ENCODE results near the gene RARRES2.

The RARRES2 gene

GRCh38 chr7:150375662-150376521 lies 34.5 kb upstream of the RARRES2 start:
- peak overlapping the region; percentile 97 for H4K91ac ChIP-seq (ENCODE audit: low read depth, low read length)
- peak overlapping the region; percentile 90 for H2BK5ac ChIP-seq (ENCODE audit: low read depth, low read length, poor library complexity)
- H3K4me3 ChIP-seq (ENCODE audit: low read depth, low read length): no peak overlapping the region
- WGBS (ENCODE audit: extremely low coverage, insufficient coverage, insufficient read length): no CpG with 5 or more reads among the region's 10 CpGs
- H3K4me1 ChIP-seq (ENCODE audit: control insufficient read depth in 1 of 2, insufficient read depth in 2 of 2, low read length in 2 of 2): peaks cover 49 to 60% of the 10 kb centered on the region in 2 experiments
- no peak overlapping the region for H4K12ac ChIP-seq (ENCODE audit: low read depth, low read length)
- no peak for DNase-seq
- H2AK5ac ChIP-seq (ENCODE audit: low read length): peak overlapping the region; percentile 80
- H2AFZ ChIP-seq (ENCODE audit: insufficient read depth, low read length, poor library complexity): no peak overlapping the region
- H2BK12ac ChIP-seq (ENCODE audit: low read length): peak overlapping the region; percentile 98
- H2BK120ac ChIP-seq (ENCODE audit: insufficient read depth, low read length, poor library complexity): peak overlapping the region; percentile 88
- peaks cover 38% of the 10 kb centered on the region for H3K79me2 ChIP-seq (ENCODE audit: control insufficient read depth, insufficient read depth, low read length, poor library complexity)
- H3K18ac ChIP-seq (ENCODE audit: low read length): peak overlapping the region; percentile 95
- H3K4me2 ChIP-seq (ENCODE audit: low read length): no peak overlapping the region
- peak overlapping the region; percentile 85 for H4K8ac ChIP-seq (ENCODE audit: low read depth, low read length)
- H3K9ac ChIP-seq (ENCODE audit: low read length): no peak overlapping the region
- H3K36me3 ChIP-seq (ENCODE audit: control insufficient read depth in 1 of 2, insufficient read depth in 2 of 2, low read length in 2 of 2): peaks cover 22 to 25% of the 10 kb centered on the region in 2 experiments
- no peak overlapping the region for H3K23ac ChIP-seq (ENCODE audit: low read length)
- H3K14ac ChIP-seq (ENCODE audit: low read length): no peak overlapping the region
- peak overlapping the region; percentile 80 for H3K27ac ChIP-seq (ENCODE audit: low read depth, low read length)
- H3K9me3 ChIP-seq (ENCODE audit: insufficient read depth, low read depth, low read length): no peaks in the 10 kb centered on the region
- peak overlapping the region; percentile 22 for H3K4ac ChIP-seq (ENCODE audit: low read depth, low read length)
- no peaks in the 10 kb centered on the region for H3K27me3 ChIP-seq (ENCODE audit: insufficient read depth, low read length)
- peaks cover 59% of the 10 kb centered on the region for H3K79me1 ChIP-seq (ENCODE audit: low read length)

DNA sequence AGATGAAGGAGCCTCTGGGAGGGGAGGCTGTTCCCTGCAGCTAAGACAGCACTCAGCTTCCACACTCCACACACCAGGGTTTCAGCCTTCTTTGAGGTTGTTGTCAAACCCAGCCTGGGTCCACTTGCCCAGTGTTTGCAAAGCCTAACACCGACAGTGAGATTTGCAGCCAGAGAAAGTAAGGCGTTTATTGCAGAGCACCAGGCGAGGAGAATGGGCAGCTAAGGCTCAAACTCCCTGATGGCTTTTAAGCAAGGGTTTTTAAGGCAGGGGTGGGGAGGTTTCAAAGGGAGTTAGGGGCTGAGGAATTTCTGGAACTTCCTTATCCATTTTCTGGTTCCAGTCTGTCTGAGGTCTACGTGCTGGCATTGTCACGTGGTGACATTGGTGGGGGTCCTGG lies 33.0 kb upstream of the RARRES2 start:
- WGBS (ENCODE audit: extremely low coverage, insufficient coverage, insufficient read length): no CpG with 5 or more reads among the region's 5 CpGs
- Histone ChIP-seq H3K27me3 (ENCODE audit: insufficient read depth, low read length) (no peaks in the 10 kb centered on the region), H3K27ac (ENCODE audit: low read depth, low read length) (peak overlapping the region; percentile 100), H3K14ac (ENCODE audit: low read length) (peak overlapping the region; percentile 99), H2BK12ac (ENCODE audit: low read length) (peak overlapping the region; percentile 61), H3K36me3 (ENCODE audit: control insufficient read depth in 1 of 2, insufficient read depth in 2 of 2, low read length in 2 of 2) (peaks cover 35 to 36% of the 10 kb centered on the region in 2 experiments), H3K18ac (ENCODE audit: low read length) (peak overlapping the region; percentile 92), H2BK5ac (ENCODE audit: low read depth, low read length, poor library complexity) (peak overlapping the region; percentile 99), H3K4me3 (ENCODE audit: low read depth, low read length) (no peak overlapping the region), H4K8ac (ENCODE audit: low read depth, low read length) (peak overlapping the region; percentile 95), H3K79me1 (ENCODE audit: low read length) (peaks cover 68% of the 10 kb centered on the region), H2BK120ac (ENCODE audit: insufficient read depth, low read length, poor library complexity) (peak overlapping the region; percentile 100), H3K79me2 (ENCODE audit: control insufficient read depth, insufficient read depth, low read length, poor library complexity) (peaks cover 45% of the 10 kb centered on the region), H3K4ac (ENCODE audit: low read depth, low read length) (peak overlapping the region; percentile 99), H2AK5ac (ENCODE audit: low read length) (peak overlapping the region; percentile 99), H3K4me2 (ENCODE audit: low read length) (peak overlapping the region; percentile 50), H3K4me1 (ENCODE audit: control insufficient read depth in 1 of 2, insufficient read depth in 2 of 2, low read length in 2 of 2) (peaks cover 56 to 66% of the 10 kb centered on the region in 2 experiments), H3K9ac (ENCODE audit: low read length) (peak overlapping the region; percentile 62), H3K23ac (ENCODE audit: low read length) (no peak overlapping the region), H4K12ac (ENCODE audit: low read depth, low read length) (peak overlapping the region; percentile 93), H2AFZ (ENCODE audit: insufficient read depth, low read length, poor library complexity) (peak overlapping the region; percentile 6), H3K9me3 (ENCODE audit: insufficient read depth, low read depth, low read length) (no peaks in the 10 kb centered on the region), H4K91ac (ENCODE audit: low read depth, low read length) (peak overlapping the region; percentile 100)
- peak in 1 of 2 donors; percentile 69 for DNase-seq

DNA sequence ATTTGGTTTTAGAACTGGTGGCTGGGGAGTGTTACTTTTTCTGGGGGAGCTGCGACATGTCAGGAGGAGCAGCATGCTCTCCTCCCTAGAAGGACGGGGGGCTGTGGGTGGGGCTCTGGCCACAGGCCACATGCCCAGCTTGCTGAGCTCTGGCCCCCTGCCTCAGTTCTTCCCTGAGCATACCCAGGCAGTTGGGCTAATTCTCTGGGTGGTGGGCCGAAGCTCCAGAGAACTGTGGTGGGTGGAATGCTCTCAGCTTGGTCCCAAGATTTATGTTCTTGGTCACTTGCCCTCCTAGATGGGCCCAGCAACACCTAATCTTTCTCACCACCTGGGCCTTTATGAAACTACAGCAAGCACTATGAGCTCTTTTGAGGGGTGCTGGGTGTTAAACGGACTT lies 32.6 kb upstream of the RARRES2 start:
- Histone ChIP-seq H3K4ac (ENCODE audit: low read depth, low read length) (peak overlapping the region; percentile 99), H3K4me2 (ENCODE audit: low read length) (peak overlapping the region; percentile 50), H2BK120ac (ENCODE audit: insufficient read depth, low read length, poor library complexity) (peak overlapping the region; percentile 100), H3K27me3 (ENCODE audit: insufficient read depth, low read length) (no peaks in the 10 kb centered on the region), H4K12ac (ENCODE audit: low read depth, low read length) (peak overlapping the region; percentile 93), H3K9me3 (ENCODE audit: insufficient read depth, low read depth, low read length) (no peaks in the 10 kb centered on the region), H3K36me3 (ENCODE audit: control insufficient read depth in 1 of 2, insufficient read depth in 2 of 2, low read length in 2 of 2) (peaks cover 35 to 37% of the 10 kb centered on the region in 2 experiments), H4K8ac (ENCODE audit: low read depth, low read length) (peak overlapping the region; percentile 95), H3K4me3 (ENCODE audit: low read depth, low read length) (no peak overlapping the region), H3K4me1 (ENCODE audit: control insufficient read depth in 1 of 2, insufficient read depth in 2 of 2, low read length in 2 of 2) (peaks cover 56 to 66% of the 10 kb centered on the region in 2 experiments), H3K14ac (ENCODE audit: low read length) (peak overlapping the region; percentile 99), H3K23ac (ENCODE audit: low read length) (no peak overlapping the region), H2AFZ (ENCODE audit: insufficient read depth, low read length, poor library complexity) (peak overlapping the region; percentile 6), H3K18ac (ENCODE audit: low read length) (peak overlapping the region; percentile 92), H2BK12ac (ENCODE audit: low read length) (peak overlapping the region; percentile 61), H2AK5ac (ENCODE audit: low read length) (peak overlapping the region; percentile 99), H4K91ac (ENCODE audit: low read depth, low read length) (peak overlapping the region; percentile 100), H3K79me1 (ENCODE audit: low read length) (peaks cover 69% of the 10 kb centered on the region), H3K79me2 (ENCODE audit: control insufficient read depth, insufficient read depth, low read length, poor library complexity) (peaks cover 49% of the 10 kb centered on the region), H3K9ac (ENCODE audit: low read length) (peak overlapping the region; percentile 67), H3K27ac (ENCODE audit: low read depth, low read length) (peak overlapping the region; percentile 100), H2BK5ac (ENCODE audit: low read depth, low read length, poor library complexity) (peak overlapping the region; percentile 99)
- DNase-seq: no peak
- no CpG with 5 or more reads among the region's 4 CpGs for WGBS (ENCODE audit: extremely low coverage, insufficient coverage, insufficient read length)

DNA sequence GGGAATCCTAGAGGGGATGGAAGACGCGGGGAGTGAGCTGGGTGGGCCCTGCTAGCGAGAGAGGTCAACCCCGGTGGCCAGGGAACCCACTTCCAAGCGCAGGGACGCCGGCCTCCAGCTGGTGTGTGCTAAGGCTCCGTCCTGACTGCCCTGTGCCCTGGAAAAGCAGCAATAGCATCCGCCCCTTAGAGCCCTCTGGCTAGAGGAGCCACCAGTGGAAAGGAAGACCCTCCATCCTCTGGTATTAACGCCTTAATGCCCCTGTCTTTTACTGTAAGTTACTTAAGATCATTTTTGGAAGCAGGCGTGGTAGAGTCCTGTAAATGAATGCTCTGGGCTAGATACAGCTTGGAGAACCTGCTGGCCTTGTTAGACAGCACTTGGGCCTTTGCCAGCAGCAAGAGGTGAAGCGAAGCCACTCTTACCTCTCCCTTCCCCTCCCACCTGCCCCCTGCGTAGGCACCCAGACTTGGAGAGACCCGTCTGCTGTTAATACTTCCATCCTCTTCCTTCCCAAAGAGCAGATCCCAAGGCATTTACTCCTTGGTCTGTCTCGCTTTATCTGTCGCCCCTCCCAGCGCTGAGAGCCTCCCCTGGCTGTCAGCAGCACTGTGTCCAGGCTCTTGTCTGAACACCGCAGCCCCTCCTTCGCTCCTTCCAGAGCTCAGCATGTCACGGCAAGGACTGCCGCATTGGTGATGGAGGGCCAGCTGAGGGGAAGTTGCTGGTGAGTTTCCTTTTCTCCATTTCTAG lies 31.8 kb upstream of the RARRES2 start:
- peaks cover 52% of the 10 kb centered on the region for H3K79me2 ChIP-seq (ENCODE audit: control insufficient read depth, insufficient read depth, low read length, poor library complexity)
- peak overlapping the region; percentile 95 for H2AK5ac ChIP-seq (ENCODE audit: low read length)
- peak overlapping the region; percentile 95 for H3K18ac ChIP-seq (ENCODE audit: low read length)
- peaks cover 71% of the 10 kb centered on the region for H3K79me1 ChIP-seq (ENCODE audit: low read length)
- peak overlapping the region; percentile 100 for H3K27ac ChIP-seq (ENCODE audit: low read depth, low read length)
- H3K36me3 ChIP-seq (ENCODE audit: control insufficient read depth in 1 of 2, insufficient read depth in 2 of 2, low read length in 2 of 2): peaks cover 35 to 37% of the 10 kb centered on the region in 2 experiments
- H3K4me1 ChIP-seq (ENCODE audit: control insufficient read depth in 1 of 2, insufficient read depth in 2 of 2, low read length in 2 of 2): peaks cover 54 to 63% of the 10 kb centered on the region in 2 experiments
- no CpG with 5 or more reads among the region's 21 CpGs for WGBS (ENCODE audit: extremely low coverage, insufficient coverage, insufficient read length)
- H3K14ac ChIP-seq (ENCODE audit: low read length): peak overlapping the region; percentile 92
- peak overlapping the region; percentile 7 for H3K4me2 ChIP-seq (ENCODE audit: low read length)
- no peaks in the 10 kb centered on the region for H3K9me3 ChIP-seq (ENCODE audit: insufficient read depth, low read depth, low read length)
- peak overlapping the region; percentile 59 for H4K12ac ChIP-seq (ENCODE audit: low read depth, low read length)
- peak overlapping the region; percentile 99 for H2BK5ac ChIP-seq (ENCODE audit: low read depth, low read length, poor library complexity)
- no peak overlapping the region for H3K4me3 ChIP-seq (ENCODE audit: low read depth, low read length)
- H2AFZ ChIP-seq (ENCODE audit: insufficient read depth, low read length, poor library complexity): peak overlapping the region; percentile 46
- H3K4ac ChIP-seq (ENCODE audit: low read depth, low read length): peak overlapping the region; percentile 100
- DNase-seq: peak in 1 of 2 donors; percentile 43
- no peak overlapping the region for H3K9ac ChIP-seq (ENCODE audit: low read length)
- peak overlapping the region; percentile 83 for H2BK120ac ChIP-seq (ENCODE audit: insufficient read depth, low read length, poor library complexity)
- no peaks in the 10 kb centered on the region for H3K27me3 ChIP-seq (ENCODE audit: insufficient read depth, low read length)
- H4K91ac ChIP-seq (ENCODE audit: low read depth, low read length): peak overlapping the region; percentile 98
- peak overlapping the region; percentile 90 for H4K8ac ChIP-seq (ENCODE audit: low read depth, low read length)
- peak overlapping the region; percentile 89 for H2BK12ac ChIP-seq (ENCODE audit: low read length)
- H3K23ac ChIP-seq (ENCODE audit: low read length): no peak overlapping the region

All from trophoblast cell (in vitro differentiated cells and primary cell).